HepG2 (cell line): ENCODE results near the gene TIRAP. TPM values are rescaled to one million over a fixed set of nuclear protein-coding genes. Genes with fewer than 3 reads are reported as not detected.

ENCODE experiments used
- CBFB ChIP-seq: sonication (generic); formaldehyde crosslinking; IDR thresholded peaks from 2 replicates; pipeline ENCODE4 v1.4.0; 2020; ENCODE audit warnings: missing genetic modification reagents
- CENPT ChIP-seq: sonication (generic); formaldehyde crosslinking; IDR thresholded peaks from 2 replicates; pipeline ENCODE4 v1.8.0; 2022; ENCODE audit warnings: low read depth, mild to moderate bottlenecking, moderate library complexity, missing genetic modification reagents
- CHD2 ChIP-seq: IDR thresholded peaks from 2 replicates; pipeline ENCODE4 v1.6.1; 2011; ENCODE audit warnings: low read depth, low read length, improper control_type of control experiment
- KLF9 ChIP-seq: IDR thresholded peaks from 2 replicates; pipeline ENCODE4 v1.6.1; 2016; ENCODE audit warnings: low read depth
- MAFF ChIP-seq: IDR thresholded peaks from 2 replicates; pipeline ENCODE4 v1.6.1; 2011; ENCODE audit warnings: low read depth, low read length, improper control_type of control experiment
- MYC ChIP-seq: sonication (generic); formaldehyde crosslinking; IDR thresholded peaks from 2 replicates; pipeline ENCODE4 v1.9.0; 2021; ENCODE audit warnings: missing genetic modification reagents, borderline replicate concordance
- RFX5 ChIP-seq: IDR thresholded peaks from 2 replicates; pipeline ENCODE4 v1.6.1; 2011; ENCODE audit warnings: low read depth, low read length, improper control_type of control experiment
- SKI ChIP-seq: fragments of 450-650 bp; IDR thresholded peaks from one replicate; pipeline ENCODE4 v1.6.1; 2018; ENCODE audit warnings: mild to moderate bottlenecking; ENCODE audit not compliant: partially characterized antibody
- SP2 ChIP-seq: sonication (generic); formaldehyde crosslinking; IDR thresholded peaks from 2 replicates; pipeline ENCODE4 v1.5.1; 2020; ENCODE audit warnings: mild to moderate bottlenecking, missing genetic modification reagents
- TAF1 ChIP-seq: sonication (generic); formaldehyde crosslinking; IDR thresholded peaks from 2 replicates; pipeline ENCODE4 v1.4.0; 2020; ENCODE audit warnings: missing genetic modification reagents
- TSC22D2 ChIP-seq: sonication (generic); formaldehyde crosslinking; IDR thresholded peaks from 2 replicates; pipeline ENCODE4 v1.5.1; 2020; ENCODE audit warnings: missing genetic modification reagents, mild to moderate bottlenecking, borderline replicate concordance
- ZBTB8A ChIP-seq: sonication (generic); formaldehyde crosslinking; IDR thresholded peaks from 2 replicates; pipeline ENCODE4 v1.4.0; 2020; ENCODE audit warnings: mild to moderate bottlenecking, low read depth, missing genetic modification reagents, borderline replicate concordance
- ZMAT3 ChIP-seq: sonication (generic); formaldehyde crosslinking; conservative IDR thresholded peaks from 2 replicates; pipeline ENCODE4 v1.7.0; 2021; ENCODE audit warnings: missing genetic modification reagents
- ZNF253 ChIP-seq: sonication (generic); formaldehyde crosslinking; IDR thresholded peaks from 2 replicates; pipeline ENCODE4 v1.8.0; 2022; ENCODE audit warnings: mild to moderate bottlenecking, missing genetic modification reagents, borderline replicate concordance
- ZNF33A ChIP-seq: sonication (generic); formaldehyde crosslinking; IDR thresholded peaks from 2 replicates; pipeline ENCODE4 v1.5.1; 2020; ENCODE audit warnings: missing genetic modification reagents, mild to moderate bottlenecking, moderate library complexity, borderline replicate concordance
- ZNF549 ChIP-seq: sonication (generic); formaldehyde crosslinking; IDR thresholded peaks from 2 replicates; pipeline ENCODE4 v1.5.0; 2020; ENCODE audit warnings: missing genetic modification reagents
- ZNF672 ChIP-seq: sonication (generic); formaldehyde crosslinking; IDR thresholded peaks from 2 replicates; pipeline ENCODE4 v1.8.1; 2022; ENCODE audit warnings: missing genetic modification reagents
- ZNF792 ChIP-seq: IDR thresholded peaks from 2 replicates; pipeline ENCODE4 v1.6.1; 2016
- ZSCAN22 ChIP-seq: sonication (generic); formaldehyde crosslinking; IDR thresholded peaks from 2 replicates; pipeline ENCODE4 v1.4.0; 2020; ENCODE audit warnings: mild to moderate bottlenecking, missing genetic modification reagents
- polyA plus RNA-seq, 8 experiments: library from polyadenylated mRNA; depleted of rRNA in 3 of 8; stranded (reverse) in 7 of 8; unstranded in 1 of 8; fragments of >200 nt; fragmentation: Illumina TruSeq in 4 of 8; extraction: Trizol in 4 of 8; gene quantifications; 2 replicates each; pipeline versions ENCODE4 v1.2.1 to v1.2.3, GENCODE V29; 2011 to 2016; ENCODE audit warnings: low read depth in 4 of 8, missing spikeins in 1 of 8, mixed read lengths in 1 of 8; ENCODE audit not compliant: insufficient read depth in 1 of 8
- total RNA-seq, 5 experiments: library from RNA; depleted of rRNA; stranded (reverse); fragments of >200 nt; fragmentation: Illumina TruSeq; extraction: Trizol; gene quantifications; 2 replicates each; pipeline ENCODE4 v1.2.3, GENCODE V29; 2016; ENCODE audit warnings: low read depth in 1 of 5
- TF ChIP-seq, protein P1 (sequence below): sonication (generic); formaldehyde crosslinking; IDR thresholded peaks from 2 replicates; pipeline ENCODE4 v1.5.0; 2020; ENCODE audit warnings: missing genetic modification reagents
- TF ChIP-seq, protein P2 (sequence below): sonication (generic); formaldehyde crosslinking; IDR thresholded peaks from 2 replicates; pipeline ENCODE4 v1.4.0; 2020; ENCODE audit warnings: mild to moderate bottlenecking, missing genetic modification reagents
- TF ChIP-seq, protein P3 (sequence below): IDR thresholded peaks from 2 replicates; pipeline ENCODE4 v1.6.1; 2018; ENCODE audit warnings: missing genetic modification reagents, mild to moderate bottlenecking, missing compliant biosample characterization
- TF ChIP-seq, protein P4 (sequence below): fragments of 450-650 bp; IDR thresholded peaks from 2 replicates; pipeline ENCODE4 v1.6.1; 2017
- TF ChIP-seq, protein P5 (sequence below): sonication (generic); formaldehyde crosslinking; IDR thresholded peaks from 2 replicates; pipeline ENCODE4 v1.5.1; 2020; ENCODE audit warnings: missing genetic modification reagents, mild to moderate bottlenecking, borderline replicate concordance

The TIRAP gene
- total and polyA plus RNA-seq, 2 of the 13 experiments (the other 11 are each of a cell fraction or from before 2014, with no cell fraction given), result 5.4 to 5.7 TPM

DNA sequence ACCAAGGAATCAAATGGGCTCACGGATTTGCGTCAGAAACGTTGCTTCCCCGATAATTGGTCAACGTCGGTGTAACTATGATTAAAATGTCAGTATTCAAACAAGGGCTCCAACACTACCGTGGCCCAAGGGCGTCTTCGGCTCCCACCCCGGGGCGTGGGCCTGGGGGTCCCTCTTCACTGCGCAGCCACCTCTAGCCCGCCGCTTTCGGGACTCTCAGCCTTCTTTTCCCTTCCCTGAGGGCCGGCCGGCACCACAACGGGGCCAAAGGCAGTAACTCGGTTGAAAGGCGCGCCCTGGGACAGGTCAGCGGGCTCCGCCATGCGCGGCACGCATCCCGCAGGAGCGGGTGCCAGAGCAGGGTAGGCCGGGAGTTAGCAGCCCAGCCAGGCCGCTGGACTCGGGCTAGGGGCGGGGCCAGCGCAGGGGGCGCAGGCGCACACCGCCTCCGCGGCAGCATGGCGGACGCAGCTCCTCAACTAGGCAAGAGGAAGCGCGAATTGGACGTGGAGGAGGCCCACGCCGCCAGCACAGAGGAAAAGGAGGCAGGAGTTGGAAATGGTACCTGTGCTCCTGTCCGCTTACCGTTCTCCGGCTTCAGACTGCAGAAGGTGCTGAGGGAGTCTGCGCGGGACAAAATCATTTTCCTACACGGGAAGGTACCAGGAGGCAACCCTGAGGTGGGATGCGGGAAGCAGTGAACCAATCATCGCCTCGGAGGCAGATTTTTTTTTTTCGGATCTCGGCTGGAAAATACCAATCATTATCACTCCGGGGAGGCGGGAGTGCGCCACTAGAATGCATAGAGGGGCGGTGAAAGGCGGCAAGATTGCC, 20.9 kb downstream of the TIRAP start, which contains the start of gene DCPS (continued):
- 0 out of 2 replicates have a peak, but pooled peaks have one; percentile 76 for TF ChIP-seq ZNF792 (CRISPR knock-in tag)
- TF ChIP-seq RFX5, result no peak
- no peak for TF ChIP-seq SKI
- TF ChIP-seq ZNF672 (CRISPR knock-in tag), result no peak
- no peak; the same call in 1 of the 2 replicates for TF ChIP-seq CHD2
- TF ChIP-seq ZSCAN22 (CRISPR knock-in tag), result no peak
- TF ChIP-seq, protein P1, sequence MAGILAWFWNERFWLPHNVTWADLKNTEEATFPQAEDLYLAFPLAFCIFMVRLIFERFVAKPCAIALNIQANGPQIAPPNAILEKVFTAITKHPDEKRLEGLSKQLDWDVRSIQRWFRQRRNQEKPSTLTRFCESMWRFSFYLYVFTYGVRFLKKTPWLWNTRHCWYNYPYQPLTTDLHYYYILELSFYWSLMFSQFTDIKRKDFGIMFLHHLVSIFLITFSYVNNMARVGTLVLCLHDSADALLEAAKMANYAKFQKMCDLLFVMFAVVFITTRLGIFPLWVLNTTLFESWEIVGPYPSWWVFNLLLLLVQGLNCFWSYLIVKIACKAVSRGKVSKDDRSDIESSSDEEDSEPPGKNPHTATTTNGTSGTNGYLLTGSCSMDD, result peak; percentile 81; the same call in 1 of the 2 replicates
- TF ChIP-seq CBFB, result peak; percentile 67; the same call in 1 of the 2 replicates
- TF ChIP-seq, protein P2, sequence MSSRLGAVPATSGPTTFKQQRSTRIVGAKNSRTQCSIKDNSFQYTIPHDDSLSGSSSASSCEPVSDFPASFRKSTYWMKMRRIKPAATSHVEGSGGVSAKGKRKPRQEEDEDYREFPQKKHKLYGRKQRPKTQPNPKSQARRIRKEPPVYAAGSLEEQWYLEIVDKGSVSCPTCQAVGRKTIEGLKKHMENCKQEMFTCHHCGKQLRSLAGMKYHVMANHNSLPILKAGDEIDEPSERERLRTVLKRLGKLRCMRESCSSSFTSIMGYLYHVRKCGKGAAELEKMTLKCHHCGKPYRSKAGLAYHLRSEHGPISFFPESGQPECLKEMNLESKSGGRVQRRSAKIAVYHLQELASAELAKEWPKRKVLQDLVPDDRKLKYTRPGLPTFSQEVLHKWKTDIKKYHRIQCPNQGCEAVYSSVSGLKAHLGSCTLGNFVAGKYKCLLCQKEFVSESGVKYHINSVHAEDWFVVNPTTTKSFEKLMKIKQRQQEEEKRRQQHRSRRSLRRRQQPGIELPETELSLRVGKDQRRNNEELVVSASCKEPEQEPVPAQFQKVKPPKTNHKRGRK, result 0 out of 2 replicates have a peak, but pooled peaks have one; percentile 65
- peak; percentile 83; the same call in 1 of the 2 replicates for TF ChIP-seq ZMAT3
- TF ChIP-seq, protein P3, sequence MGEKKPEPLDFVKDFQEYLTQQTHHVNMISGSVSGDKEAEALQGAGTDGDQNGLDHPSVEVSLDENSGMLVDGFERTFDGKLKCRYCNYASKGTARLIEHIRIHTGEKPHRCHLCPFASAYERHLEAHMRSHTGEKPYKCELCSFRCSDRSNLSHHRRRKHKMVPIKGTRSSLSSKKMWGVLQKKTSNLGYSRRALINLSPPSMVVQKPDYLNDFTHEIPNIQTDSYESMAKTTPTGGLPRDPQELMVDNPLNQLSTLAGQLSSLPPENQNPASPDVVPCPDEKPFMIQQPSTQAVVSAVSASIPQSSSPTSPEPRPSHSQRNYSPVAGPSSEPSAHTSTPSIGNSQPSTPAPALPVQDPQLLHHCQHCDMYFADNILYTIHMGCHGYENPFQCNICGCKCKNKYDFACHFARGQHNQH (CRISPR knock-in tag), result peak; percentile 90
- TF ChIP-seq TAF1 (CRISPR knock-in tag), result peak; percentile 97
- TF ChIP-seq ZNF549 (CRISPR knock-in tag), result no peak
- TF ChIP-seq MYC (CRISPR knock-in tag), result peak; percentile 95
- peak; percentile 88; the same call in 1 of the 2 replicates for TF ChIP-seq CENPT (CRISPR knock-in tag)
- no peak; the same call in 1 of the 2 replicates for TF ChIP-seq TSC22D2 (CRISPR knock-in tag)
- TF ChIP-seq ZNF33A (CRISPR knock-in tag), result 0 out of 2 replicates have a peak, but pooled peaks have one; percentile 63
- no peak for TF ChIP-seq MAFF
- TF ChIP-seq ZBTB8A (CRISPR knock-in tag), result no peak
- peak; percentile 91; the same call in 1 of the 2 replicates for TF ChIP-seq ZNF253 (CRISPR knock-in tag)
- TF ChIP-seq, protein P4, sequence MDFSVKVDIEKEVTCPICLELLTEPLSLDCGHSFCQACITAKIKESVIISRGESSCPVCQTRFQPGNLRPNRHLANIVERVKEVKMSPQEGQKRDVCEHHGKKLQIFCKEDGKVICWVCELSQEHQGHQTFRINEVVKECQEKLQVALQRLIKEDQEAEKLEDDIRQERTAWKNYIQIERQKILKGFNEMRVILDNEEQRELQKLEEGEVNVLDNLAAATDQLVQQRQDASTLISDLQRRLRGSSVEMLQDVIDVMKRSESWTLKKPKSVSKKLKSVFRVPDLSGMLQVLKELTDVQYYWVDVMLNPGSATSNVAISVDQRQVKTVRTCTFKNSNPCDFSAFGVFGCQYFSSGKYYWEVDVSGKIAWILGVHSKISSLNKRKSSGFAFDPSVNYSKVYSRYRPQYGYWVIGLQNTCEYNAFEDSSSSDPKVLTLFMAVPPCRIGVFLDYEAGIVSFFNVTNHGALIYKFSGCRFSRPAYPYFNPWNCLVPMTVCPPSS, result no peak
- TF ChIP-seq, protein P5, sequence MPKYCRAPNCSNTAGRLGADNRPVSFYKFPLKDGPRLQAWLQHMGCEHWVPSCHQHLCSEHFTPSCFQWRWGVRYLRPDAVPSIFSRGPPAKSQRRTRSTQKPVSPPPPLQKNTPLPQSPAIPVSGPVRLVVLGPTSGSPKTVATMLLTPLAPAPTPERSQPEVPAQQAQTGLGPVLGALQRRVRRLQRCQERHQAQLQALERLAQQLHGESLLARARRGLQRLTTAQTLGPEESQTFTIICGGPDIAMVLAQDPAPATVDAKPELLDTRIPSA, result peak; percentile 66; the same call in 1 of the 2 replicates
- TF ChIP-seq KLF9 (CRISPR knock-in tag), result peak; percentile 70; the same call in 1 of the 2 replicates
- TF ChIP-seq SP2, result peak; percentile 56; the same call in 1 of the 2 replicates
